Neural cell (in vitro differentiated cells): Measurements from ENCODE around the gene PRPF4. TPM values are rescaled to one million over a fixed set of nuclear protein-coding genes. Genes with fewer than 3 reads are reported as not detected.

Experiments used
- H2AFZ ChIP-seq: fragments of 200-600, 300-800 bp; sonication (generic), shearing (Covaris generic); 2 replicates; pipeline ENCODE4 v1.6.0; 2014; ENCODE audit warnings: low read depth, mild to moderate bottlenecking, antibody characterized with exemption, low read length, moderate library complexity
- H3F3A ChIP-seq: fragments of 200-600 bp; shearing (Covaris generic); 2 replicates; pipeline ENCODE4 v1.6.1; 2016; ENCODE audit warnings: mild to moderate bottlenecking, moderate library complexity, mixed read lengths, antibody characterized with exemption, low read length; ENCODE audit not compliant: insufficient read depth, poor library complexity, severe bottlenecking
- H3K27ac ChIP-seq: fragments of 200-600, 300-800 bp; sonication (generic), shearing (Covaris generic); 2 replicates; pipeline ENCODE4 v1.5.1; 2014; ENCODE audit warnings: mild to moderate bottlenecking, low read length, moderate library complexity
- H3K27me3 ChIP-seq: fragments of 300-800, 200-600 bp; sonication (generic), shearing (Covaris generic); 2 replicates; pipeline ENCODE4 v1.6.0; 2014; ENCODE audit warnings: mild to moderate bottlenecking, low read depth, low read length, moderate library complexity; ENCODE audit not compliant: insufficient read depth
- H3K36me3 ChIP-seq: fragments of 300-800, 200-600 bp; sonication (generic), shearing (Covaris generic); 2 replicates; pipeline ENCODE4 v1.5.1; 2014; ENCODE audit warnings: mild to moderate bottlenecking, antibody characterized with exemption, low read length, moderate library complexity; ENCODE audit not compliant: insufficient read depth
- H3K4me2 ChIP-seq: fragments of 300-800, 200-600 bp; sonication (generic), shearing (Covaris generic); 2 replicates; pipeline ENCODE4 v1.6.0; 2014; ENCODE audit warnings: mild to moderate bottlenecking, low read length
- H3K4me3 ChIP-seq: fragments of 300-800, 200-600 bp; sonication (generic), shearing (Covaris generic); 2 replicates; pipeline ENCODE4 v1.5.1; 2014; ENCODE audit warnings: mild to moderate bottlenecking, low read length, moderate library complexity
- H3K79me2 ChIP-seq: fragments of 200-600 bp; shearing (Covaris generic); replicated peaks from 2 replicates; pipeline ENCODE4 v1.6.0; 2014; ENCODE audit warnings: mild to moderate bottlenecking, low read length, moderate library complexity; ENCODE audit not compliant: insufficient read depth
- H3K9ac ChIP-seq: fragments of 300-800, 200-600 bp; sonication (generic), shearing (Covaris generic); 2 replicates; pipeline ENCODE4 v1.6.1; 2016; ENCODE audit warnings: mild to moderate bottlenecking, low read length, mixed read lengths
- H3K9me2 ChIP-seq: fragments of 200-600 bp; shearing (Covaris generic); 2 replicates; pipeline ENCODE4 v1.6.1; 2016; ENCODE audit warnings: mild to moderate bottlenecking, low read length, mixed read lengths; ENCODE audit not compliant: insufficient read depth
- H3K9me3 ChIP-seq: fragments of 200-600, 300-800 bp; sonication (generic), shearing (Covaris generic); 2 replicates; pipeline ENCODE4 v1.6.1; 2016; ENCODE audit warnings: mild to moderate bottlenecking, mixed run types, low read length, moderate library complexity, mixed read lengths
- H4K20me1 ChIP-seq: fragments of 200-600 bp; shearing (Covaris generic); 2 replicates; pipeline ENCODE4 v1.6.1; 2016; ENCODE audit warnings: mild to moderate bottlenecking, mixed run types; ENCODE audit not compliant: insufficient read depth
- CTCF ChIP-seq: fragments of 450-650 bp; IDR thresholded peaks from 2 replicates; pipeline ENCODE4 v1.5.1; 2014; ENCODE audit warnings: antibody characterized with exemption, mild to moderate bottlenecking, moderate library complexity; ENCODE audit not compliant: poor library complexity, severe bottlenecking
- EP300 ChIP-seq: fragments of 450-650 bp; conservative IDR thresholded peaks from 2 replicates; pipeline ENCODE4 v1.6.1; 2014; ENCODE audit warnings: antibody characterized with exemption, mild to moderate bottlenecking, moderate library complexity; ENCODE audit not compliant: poor library complexity, severe bottlenecking
- EZH2 ChIP-seq: fragments of 200-600, 300-800 bp; shearing (Covaris generic), sonication (generic); IDR thresholded peaks from 2 replicates; pipeline ENCODE4 v1.6.1; 2014; ENCODE audit warnings: antibody characterized with exemption, low read length, borderline replicate concordance, mild to moderate bottlenecking; ENCODE audit not compliant: insufficient read depth, poor library complexity, severe bottlenecking
- MXI1 ChIP-seq: fragments of 450-650 bp; conservative IDR thresholded peaks from 2 replicates; pipeline ENCODE4 v1.6.1; 2014; ENCODE audit warnings: antibody characterized with exemption, mild to moderate bottlenecking; ENCODE audit not compliant: poor library complexity, severe bottlenecking
- POLR2AphosphoS5 ChIP-seq: IDR thresholded peaks from 2 replicates; pipeline ENCODE4 v1.6.1; 2012
- RAD21 ChIP-seq: fragments of 450-650 bp; conservative IDR thresholded peaks from 2 replicates; pipeline ENCODE4 v1.6.1; 2014; ENCODE audit warnings: antibody characterized with exemption, mild to moderate bottlenecking, moderate library complexity
- REST ChIP-seq: IDR thresholded peaks from 2 replicates; pipeline ENCODE4 v1.6.1; 2012; ENCODE audit warnings: borderline replicate concordance
- SMC3 ChIP-seq: fragments of 450-650 bp; conservative IDR thresholded peaks from 2 replicates; pipeline ENCODE4 v1.6.1; 2014; ENCODE audit warnings: antibody characterized with exemption, mild to moderate bottlenecking, moderate library complexity; ENCODE audit not compliant: poor library complexity
- TAF1 ChIP-seq: IDR thresholded peaks from 2 replicates; pipeline ENCODE4 v1.6.1; 2012; ENCODE audit warnings: low read depth
- polyA plus RNA-seq: library from polyadenylated mRNA; depleted of rRNA; stranded (reverse); fragments of >200 nt; gene quantifications from 2 replicates; pipeline ENCODE4 v1.2.3, GENCODE V29; 2014

PRPF4 gene
- polyA plus RNA-seq, 1 donor from 2014 or later: 27.4 TPM

- no peak overlapping the region for H3K9ac ChIP-seq
- H2AFZ ChIP-seq: no peak overlapping the region
- H3K4me2 ChIP-seq: no peak overlapping the region
- H3K27ac ChIP-seq: no peak overlapping the region
- no peaks in the 10 kb centered on the region for H3K9me3 ChIP-seq
- no peaks in the 10 kb centered on the region for H4K20me1 ChIP-seq
- TF ChIP-seq POLR2AphosphoS5 (no peak), SMC3 (no peak), RAD21 (no peak), MXI1 (no peak), TAF1 (no peak), REST (no peak), EZH2 (no peak), EP300 (no peak), CTCF (no peak)
- H3K27me3 ChIP-seq: no peaks in the 10 kb centered on the region
- no peak overlapping the region for H3K4me3 ChIP-seq
- H3K79me2 ChIP-seq: no peaks in the 10 kb centered on the region
- no peaks in the 10 kb centered on the region for H3K36me3 ChIP-seq
- H3F3A ChIP-seq: no peaks in the 10 kb centered on the region
- no peaks in the 10 kb centered on the region for H3K9me2 ChIP-seq
Measured at GRCh38 chr9:113238859-113239232, 36.6 kb upstream of the PRPF4 start.

GRCh38 chr9:113241161-113241560 is 34.3 kb upstream of the PRPF4 start:
- no peaks in the 10 kb centered on the region for H3K9me2 ChIP-seq
- no peak overlapping the region for H3K4me3 ChIP-seq
- no peaks in the 10 kb centered on the region for H3K79me2 ChIP-seq
- no peaks in the 10 kb centered on the region for H3K27me3 ChIP-seq
- H2AFZ ChIP-seq: no peak overlapping the region
- no peak for TF ChIP-seq MXI1
- TF ChIP-seq EP300: no peak
- no peak for TF ChIP-seq SMC3
- TF ChIP-seq POLR2AphosphoS5: no peak
- TF ChIP-seq REST: no peak
- no peak for TF ChIP-seq TAF1
- no peak for TF ChIP-seq CTCF
- TF ChIP-seq RAD21: no peak
- no peak for TF ChIP-seq EZH2
- H3K36me3 ChIP-seq: no peaks in the 10 kb centered on the region
- H3F3A ChIP-seq: no peaks in the 10 kb centered on the region
- H3K9ac ChIP-seq: no peak overlapping the region
- H3K4me2 ChIP-seq: no peak overlapping the region
- H3K27ac ChIP-seq: no peak overlapping the region
- H4K20me1 ChIP-seq: no peaks in the 10 kb centered on the region
- no peaks in the 10 kb centered on the region for H3K9me3 ChIP-seq
